ELF-1 (cell line): ENCODE data around the gene HBA2.
A peak's percentile ranks its signal among the peaks of the same experiment; 100 is the strongest.
"Not testable (repeated sequence)": the region's sequence is repeated elsewhere in the genome, so short reads cannot be mapped to it uniquely, and the experiment has no call there.

Experiments used
- DNase-seq: peaks from one replicate; pipeline ENCODE4 v3.0.0-alpha.2; 2016; ENCODE audit warnings: low read depth, low spot score

HBA2 gene

DNA sequence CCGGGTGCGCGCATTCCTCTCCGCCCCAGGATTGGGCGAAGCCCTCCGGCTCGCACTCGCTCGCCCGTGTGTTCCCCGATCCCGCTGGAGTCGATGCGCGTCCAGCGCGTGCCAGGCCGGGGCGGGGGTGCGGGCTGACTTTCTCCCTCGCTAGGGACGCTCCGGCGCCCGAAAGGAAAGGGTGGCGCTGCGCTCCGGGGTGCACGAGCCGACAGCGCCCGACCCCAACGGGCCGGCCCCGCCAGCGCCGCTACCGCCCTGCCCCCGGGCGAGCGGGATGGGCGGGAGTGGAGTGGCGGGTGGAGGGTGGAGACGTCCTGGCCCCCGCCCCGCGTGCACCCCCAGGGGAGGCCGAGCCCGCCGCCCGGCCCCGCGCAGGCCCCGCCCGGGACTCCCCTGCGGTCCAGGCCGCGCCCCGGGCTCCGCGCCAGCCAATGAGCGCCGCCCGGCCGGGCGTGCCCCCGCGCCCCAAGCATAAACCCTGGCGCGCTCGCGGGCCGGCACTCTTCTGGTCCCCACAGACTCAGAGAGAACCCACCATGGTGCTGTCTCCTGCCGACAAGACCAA, at the start of gene HBA2:
TSS of gene HBA2 (plus strand) at position 503 of the 568 bp plus-strand sequence. CDS start at position 540, 37 bp downstream.
- DNase-seq: not testable (repeated sequence)

DNA sequence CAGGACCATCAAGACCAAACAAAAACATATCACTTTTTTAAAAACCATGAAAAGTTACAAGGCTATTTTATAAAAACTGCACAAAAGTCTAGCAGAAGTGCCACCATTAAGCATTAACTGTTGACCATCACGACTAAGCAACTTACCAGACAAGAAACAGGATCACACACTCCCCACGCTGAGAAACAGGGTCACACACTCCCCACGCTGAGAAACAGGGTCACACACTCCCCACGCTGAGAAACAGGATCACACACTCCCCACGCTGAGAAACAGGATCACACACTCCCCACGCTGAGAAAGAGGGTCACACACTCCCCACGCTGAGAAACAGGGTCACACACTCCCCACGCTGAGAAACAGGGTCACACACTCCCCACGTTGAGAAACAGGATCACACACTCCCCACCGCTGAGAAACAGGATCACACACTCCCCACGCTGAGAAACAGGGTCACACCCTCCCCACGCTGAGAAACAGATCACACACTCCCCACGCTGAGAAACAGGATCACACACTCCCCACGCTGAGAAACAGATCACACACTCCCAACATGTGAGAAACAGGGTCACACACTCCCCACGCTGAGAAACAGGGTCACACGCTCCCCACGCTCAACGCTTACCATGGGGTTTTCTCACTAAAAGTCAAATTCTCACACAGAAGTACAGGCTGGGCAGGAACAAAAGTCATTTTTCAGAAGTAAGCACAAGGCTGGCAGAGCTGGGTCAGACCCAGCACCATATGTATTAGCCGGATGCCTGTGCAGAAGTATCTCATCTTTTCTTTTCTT, 48.9 kb upstream of the HBA2 start:
- not testable (repeated sequence) for DNase-seq

DNA sequence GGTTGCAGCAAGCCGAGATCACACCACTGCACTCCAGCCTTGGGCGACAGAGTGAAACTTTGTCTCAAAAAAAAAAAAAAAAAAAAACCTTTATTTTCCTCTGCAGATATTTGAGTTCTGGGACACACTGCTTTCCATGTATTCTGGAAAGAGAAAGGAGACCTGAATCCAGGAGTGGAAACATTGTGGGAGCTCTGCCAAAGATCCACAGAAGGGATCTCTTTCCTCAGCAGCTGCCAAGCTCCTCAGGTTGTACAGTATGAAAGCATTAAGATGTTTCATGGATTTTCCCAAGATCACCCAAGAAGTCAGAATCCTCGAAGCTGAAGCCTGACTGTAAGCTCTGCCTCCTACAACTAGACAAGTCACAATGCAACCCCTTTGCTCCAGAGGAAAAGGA, 47.7 kb upstream of the HBA2 start:
- DNase-seq: no peak

DNA sequence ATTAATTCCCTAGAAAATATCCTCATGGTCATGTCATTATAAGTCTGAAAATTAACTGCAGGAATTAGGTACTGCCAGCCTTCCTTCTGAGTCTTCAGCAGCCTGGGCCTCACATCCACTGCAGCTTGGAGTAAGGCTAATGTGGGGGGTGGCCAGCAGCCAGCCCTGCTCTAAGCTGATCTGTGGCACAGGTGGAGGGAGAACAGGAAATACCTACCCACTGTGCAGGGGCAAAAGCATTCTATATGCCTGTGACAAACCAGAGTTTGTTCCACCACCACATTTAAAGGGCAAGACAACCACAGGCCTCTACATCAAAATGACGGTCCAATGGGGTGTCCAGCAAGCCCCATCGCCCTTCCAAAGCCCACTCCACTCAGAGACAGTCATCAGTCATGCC, 43.6 kb upstream of the HBA2 start:
- no peak for DNase-seq

DNA sequence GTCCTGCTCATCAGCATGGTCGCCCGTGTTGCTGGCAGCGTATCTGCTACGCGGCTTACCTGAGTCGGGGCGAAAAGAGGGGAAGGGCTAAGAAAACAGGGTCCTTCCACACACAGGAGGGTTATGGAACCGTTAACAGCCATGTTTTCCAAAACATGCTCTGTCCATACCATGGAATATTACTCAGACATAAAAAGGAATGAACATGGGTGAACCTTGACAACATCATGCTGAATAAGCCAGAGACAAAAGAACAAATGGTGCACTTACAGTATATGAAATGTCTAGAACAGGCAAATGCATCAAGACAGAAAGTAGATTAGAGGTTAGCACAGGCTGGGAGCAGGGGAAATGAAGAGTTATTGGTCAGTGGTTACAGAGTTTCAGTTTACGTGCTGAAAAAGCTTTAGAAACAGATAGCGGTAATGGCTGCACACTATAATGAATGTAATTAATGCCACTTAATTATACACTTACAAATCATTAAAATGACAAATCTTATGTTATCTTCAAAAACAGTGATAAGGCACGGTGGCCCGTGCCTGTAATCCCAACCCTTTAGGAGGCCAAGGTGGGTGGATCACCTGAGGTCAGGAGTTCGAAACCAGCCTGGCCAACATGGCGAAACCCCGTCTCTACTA, 42.0 kb upstream of the HBA2 start:
- no peak for DNase-seq

DNA sequence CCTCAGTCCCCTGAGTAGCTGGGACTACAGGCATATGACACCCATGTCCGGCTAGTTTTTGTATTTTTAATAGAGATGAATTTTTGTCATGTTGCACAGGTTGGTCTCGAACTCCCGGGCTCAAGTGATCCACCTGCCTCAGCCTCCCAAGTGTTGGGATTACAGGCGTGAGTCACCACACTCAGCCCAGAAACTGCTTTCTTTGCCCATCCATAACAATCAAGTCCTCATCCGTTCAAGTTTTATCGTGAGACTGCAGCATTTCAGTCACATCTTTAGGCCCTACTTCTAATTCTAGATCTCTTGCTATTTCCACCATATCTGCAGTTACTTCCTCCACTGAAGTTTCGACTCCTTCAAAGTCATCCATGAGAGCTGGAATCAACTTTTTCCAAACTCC, 40.6 kb upstream of the HBA2 start:
- no peak for DNase-seq

DNA sequence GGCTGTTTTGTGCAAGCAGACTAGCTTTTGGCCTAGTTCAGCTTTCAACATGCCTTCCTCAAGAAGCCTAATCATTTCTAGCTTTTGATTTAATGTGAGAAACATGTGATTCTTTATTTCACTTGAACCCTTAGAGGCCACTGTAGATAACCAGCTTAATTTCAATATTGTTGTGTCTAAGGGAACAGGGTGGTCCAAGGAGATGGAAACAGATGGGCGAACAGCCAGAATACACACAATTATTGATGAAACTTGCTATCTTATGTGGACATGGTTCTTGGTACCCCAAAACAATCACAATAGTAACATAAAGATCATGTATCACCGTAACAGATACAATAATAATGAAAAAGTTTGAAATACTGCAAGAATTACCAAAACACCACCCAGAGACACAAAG, 39.0 kb upstream of the HBA2 start:
- DNase-seq: no peak

DNA sequence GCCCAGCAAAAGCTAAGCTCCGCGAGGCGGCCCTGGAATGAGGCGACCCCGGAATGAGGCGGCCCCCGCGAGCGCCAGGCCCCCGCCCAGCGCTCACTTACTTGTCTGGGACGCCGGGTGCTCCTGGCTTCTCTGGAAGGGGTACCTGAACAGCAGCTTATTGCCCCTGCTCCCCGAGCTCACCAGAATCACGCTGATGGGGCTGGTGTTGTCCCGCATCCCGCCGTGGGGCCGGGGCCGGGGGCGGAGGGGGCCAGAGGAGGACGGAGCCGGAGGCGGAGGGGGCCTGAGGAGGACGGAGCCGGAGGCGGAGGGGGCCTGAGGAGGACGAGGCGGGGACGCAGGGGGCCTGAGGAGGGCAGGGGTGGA, 34.6 kb upstream of the HBA2 start:
- DNase-seq: peak; percentile 29

DNA sequence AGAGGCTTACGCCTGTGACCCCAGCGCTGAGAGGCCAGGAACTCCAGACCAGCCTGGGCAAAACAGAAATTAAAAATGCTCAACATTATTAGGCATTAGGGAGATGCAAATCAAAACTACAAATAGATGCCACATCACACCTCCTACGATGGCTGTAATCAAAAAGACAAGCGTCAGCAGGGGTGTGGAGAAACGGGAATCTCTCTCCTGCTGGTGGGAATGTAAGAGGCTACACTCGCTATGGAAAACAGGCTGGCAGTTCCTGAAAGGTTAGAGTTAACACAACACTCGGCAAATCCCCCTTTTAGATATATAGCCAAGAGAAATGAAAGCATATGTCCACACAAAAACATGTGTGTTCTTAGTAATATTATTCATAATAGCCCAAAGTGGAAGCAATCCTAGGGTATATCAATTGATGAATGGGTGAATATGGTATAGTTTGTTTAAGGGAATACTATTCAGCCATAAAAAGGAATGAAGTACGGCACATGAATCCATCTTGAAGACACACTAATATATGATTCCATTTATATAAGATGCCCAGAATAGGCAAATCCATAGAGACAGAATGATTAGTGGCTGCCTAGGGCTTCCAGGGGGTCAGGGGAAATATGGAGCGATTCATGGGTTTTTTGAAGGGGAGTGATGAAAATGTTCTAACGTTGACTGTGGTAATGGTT, 32.4 kb upstream of the HBA2 start:
- no peak for DNase-seq

DNA sequence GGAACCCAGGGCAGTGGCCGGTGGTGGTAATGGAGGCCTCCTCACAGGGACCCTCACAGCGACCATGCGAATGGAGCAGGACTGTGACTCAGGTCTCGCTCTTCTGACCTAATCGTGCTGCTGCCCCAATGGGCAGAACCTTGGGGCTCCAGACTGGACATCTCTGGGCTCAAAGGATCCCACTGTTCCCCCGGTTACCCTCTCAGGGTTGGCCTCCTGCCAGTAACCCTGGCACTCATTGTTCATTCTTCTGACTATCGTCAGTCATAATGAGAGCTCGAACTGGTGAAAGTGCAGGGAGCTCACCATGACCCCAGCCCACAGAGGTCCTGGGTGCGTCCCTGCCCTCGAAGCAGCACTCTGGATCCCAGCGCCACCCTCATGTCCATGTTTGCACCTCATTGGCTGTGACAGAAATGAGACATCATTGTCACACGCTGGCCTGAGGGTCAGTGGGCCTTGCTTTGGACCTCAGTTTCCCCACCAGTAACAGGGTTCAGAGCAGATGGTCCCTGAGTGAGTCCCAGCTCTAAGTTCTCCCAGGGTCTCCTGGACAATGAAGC, 30.2 kb upstream of the HBA2 start:
- no peak for DNase-seq

DNA sequence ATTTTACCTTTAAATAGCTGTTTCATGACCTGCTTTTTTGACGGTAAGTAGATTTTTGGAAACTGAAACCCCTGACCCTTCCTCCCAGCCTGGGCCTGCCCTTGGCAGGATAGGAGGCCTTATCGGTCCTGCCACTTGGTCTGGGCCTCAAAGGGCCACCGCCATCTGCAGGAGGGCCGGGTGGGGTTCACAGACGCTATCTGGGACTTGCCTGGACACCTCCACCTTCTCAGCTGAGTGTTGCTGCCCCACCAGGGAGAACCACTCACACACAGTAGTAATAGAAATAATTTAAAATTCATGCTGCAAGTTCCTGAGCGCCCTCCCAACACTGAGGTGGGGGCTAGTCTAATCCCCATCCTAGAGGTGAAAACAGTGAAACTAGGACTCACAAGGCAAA, 29.6 kb upstream of the HBA2 start:
- no peak for DNase-seq

DNA sequence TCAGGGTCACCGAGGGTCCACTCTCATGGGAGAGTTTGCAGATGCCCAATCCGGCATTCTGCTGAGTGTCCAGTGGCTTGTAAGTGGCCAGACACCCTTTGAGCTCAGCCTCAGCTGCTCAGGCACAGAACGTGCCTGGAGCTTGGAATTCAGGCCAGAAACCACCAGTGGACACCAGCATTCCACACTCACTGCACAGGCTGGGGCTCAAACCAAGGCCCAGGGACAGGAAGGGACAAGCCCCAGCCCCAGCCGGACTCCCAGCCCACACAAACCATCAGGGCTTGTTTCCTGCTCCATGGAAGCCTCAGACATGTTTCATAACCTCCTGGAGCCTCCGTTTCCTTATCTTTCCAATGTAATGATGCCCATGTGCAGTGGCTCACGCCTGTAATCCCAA, 29.2 kb upstream of the HBA2 start:
- no peak for DNase-seq

DNA sequence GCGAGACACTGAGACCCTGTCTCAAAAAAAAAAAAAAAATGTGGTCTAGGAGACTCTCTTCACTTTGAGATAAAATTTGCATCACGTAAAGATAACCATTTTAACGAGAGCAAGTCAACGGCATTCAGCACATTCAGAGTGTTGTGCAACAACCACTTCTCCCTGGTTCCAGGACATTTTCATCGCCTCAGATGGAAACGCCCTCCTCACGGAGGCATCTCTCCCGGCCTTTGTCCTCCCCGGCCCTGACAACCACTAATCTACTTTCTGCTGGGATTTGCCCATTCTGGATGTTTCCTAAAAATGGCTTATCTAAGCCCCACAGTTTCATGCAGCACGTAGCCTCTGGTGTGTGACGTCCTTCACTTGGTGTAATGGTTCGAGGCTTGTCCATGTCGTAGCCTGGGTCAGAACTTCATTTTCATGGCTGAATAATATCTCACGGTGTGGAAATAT, 27.9 kb upstream of the HBA2 start:
- no peak for DNase-seq

DNA sequence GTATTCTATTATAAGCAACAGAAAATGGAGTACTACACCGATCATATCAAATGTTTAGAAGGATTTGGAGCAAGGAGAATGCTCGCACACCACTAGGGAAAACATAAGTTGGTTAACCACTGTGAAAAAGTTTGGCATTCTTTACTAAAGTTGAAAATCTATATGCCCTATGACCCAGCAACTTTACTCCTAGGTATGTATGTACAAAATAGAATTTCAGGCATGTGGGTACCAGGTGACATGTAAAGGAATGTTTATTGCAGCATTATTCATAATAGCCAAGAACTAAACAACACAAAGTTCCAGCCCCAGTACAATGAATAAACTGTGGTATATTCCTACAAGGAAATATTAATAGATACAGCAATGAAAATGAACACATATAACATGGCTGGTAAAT, 26.0 kb upstream of the HBA2 start:
- DNase-seq: no peak

DNA sequence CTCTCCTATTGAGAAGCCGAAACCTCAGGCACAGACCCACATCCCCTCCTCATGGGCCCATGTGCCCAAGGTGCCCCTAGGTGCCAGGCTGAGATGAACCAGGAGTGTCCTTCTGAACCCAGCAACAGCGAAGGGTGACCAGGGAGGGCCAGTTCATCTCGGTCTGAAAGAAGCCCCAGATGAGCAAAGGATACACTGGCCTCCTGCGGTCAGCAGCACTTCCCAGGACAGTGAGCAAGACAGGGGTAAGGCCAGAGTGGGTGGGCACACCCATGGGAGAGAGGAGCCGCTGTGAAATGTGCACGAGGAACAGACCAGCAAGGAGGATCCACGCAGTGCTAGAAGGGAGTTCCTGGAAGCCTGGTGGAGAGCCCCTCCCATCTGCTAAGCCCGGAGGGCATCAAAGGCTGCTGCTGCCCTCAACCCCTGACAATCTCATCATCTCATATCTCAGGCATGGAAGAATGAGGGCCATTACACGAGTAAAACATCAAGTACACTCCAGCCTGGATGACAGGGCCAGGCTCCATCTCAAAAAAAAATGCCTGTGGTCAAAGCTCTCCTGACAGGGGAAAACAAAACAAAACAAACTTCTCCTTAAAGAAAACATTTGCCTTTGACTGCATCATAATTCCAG, 23.5 kb upstream of the HBA2 start:
- no peak for DNase-seq

DNA sequence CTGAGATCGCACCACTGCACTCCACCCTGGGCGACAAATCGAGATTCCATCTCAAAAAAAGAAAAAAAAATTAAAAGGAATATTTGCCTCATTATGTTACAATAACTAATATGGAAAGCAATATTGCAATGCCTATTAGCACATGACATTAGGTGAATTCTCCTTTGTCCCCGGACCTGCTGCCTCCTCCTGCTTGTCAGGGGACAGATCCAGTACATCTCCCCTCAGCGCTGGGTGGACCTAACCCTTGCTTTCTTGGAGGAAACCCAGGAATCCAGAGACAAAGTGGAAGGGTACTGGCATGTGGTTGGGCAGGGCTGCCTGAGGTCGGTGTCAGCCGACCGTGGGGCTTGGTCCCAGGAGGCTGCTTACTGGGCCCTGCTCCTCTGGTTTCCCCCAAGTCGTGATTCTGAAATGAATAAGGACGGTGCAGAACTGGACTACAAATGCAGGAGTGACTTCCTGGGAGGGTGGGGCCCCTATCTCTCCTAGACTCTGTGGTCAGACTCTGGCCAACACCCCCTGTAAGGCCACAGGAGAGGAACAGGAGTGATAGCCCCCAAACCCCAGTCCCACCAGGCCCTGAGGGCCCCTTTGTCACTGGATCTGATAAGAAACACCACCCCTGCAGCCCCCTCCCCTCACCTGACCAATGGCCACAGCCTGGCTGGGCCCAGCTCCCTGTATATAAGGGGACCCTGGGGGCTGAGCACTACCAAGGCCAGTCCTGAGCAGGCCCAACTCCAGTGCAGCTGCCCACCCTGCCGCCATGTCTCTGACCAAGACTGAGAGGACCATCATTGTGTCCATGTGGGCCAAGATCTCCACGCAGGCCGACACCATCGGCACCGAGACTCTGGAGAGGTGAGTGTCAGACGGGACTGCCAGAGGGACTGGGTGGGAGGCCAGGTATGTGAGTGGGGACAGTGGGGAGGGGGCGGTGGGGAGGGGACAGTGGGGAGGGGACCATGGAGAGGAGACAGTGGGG, 20.2 kb upstream of the HBA2 start, which contains the start of gene HBZ:
TSS of gene HBZ (plus strand) at position 504 of the 988 bp plus-strand sequence. CDS start at position 770, 266 bp downstream.
- no peak for DNase-seq

DNA sequence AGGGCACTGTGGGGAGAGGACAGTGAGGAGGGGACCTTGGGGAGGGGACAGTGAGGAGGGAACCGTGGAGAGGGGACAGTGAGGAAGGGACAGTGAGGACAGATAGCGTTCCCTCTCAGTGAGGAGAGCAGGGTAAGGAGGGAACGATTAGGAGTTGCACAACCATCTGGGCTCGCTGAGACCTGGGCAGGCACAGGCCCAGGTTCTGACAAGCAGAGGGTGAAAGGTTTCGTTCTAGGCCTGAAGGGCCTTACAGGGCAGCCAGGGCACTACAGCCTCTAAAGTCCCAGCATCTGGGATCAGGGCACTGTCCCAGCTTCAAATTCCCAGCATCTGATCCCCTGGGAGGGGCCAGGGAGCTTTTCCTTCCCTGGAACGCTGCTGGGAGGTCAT, 19.6 kb upstream of the HBA2 start:
- DNase-seq: not testable (repeated sequence)

DNA sequence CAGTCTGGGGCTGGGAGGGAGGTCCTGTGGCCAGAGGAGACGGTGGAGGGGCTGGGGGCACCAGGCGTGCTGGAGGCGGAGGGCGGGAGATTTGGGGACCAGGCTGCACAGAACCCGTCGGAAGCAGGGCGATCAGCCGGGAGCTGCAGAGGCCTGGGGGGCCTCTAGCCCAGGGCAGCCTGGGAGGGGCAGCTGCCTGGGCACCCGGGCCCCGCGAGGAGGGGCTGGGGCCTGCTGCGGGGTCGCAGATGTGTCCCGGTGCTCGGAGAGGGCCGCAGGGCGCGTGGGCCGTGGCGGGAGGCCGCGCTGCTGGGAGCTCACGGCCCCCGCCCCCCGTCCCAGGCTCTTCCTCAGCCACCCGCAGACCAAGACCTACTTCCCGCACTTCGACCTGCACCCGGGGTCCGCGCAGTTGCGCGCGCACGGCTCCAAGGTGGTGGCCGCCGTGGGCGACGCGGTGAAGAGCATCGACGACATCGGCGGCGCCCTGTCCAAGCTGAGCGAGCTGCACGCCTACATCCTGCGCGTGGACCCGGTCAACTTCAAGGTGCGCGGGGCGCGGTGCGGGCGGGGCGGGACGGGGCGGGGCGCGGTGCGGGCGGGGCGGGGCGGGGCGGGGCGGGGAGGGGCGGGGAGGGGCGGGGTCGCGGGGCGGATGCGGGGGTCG, 19.0 kb upstream of the HBA2 start:
- not testable (repeated sequence) for DNase-seq

DNA sequence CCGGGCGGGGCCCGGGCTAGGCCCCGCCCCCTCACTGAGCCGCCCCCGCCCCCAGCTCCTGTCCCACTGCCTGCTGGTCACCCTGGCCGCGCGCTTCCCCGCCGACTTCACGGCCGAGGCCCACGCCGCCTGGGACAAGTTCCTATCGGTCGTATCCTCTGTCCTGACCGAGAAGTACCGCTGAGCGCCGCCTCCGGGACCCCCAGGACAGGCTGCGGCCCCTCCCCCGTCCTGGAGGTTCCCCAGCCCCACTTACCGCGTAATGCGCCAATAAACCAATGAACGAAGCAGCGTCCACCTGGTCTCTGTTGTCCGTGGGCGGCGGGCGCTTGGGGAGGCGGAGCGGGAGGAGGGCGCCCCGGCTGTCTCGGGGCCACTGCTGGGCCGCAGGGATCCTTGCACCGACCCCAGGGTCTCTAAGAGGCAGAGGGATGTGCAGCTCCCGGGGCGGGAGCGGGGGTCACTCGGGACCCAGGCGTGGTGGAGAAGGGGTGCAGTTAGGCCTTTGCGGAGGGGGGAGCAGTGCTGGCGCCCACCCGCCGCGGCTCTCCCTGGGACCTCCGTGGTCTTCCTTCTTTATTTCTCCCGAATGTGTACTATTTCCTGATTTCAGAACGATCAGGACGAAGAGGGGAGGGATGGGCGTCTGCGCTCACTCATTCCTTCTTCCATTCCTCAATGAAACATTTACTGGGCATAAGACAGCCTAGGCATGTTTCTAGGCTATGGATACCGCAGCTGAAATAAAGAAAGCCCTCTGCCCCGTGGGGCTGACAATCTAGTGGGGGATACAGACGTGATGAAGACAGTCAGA, 18.3 kb upstream of the HBA2 start:
- DNase-seq: no peak
